A549 (cell line): Measurements from ENCODE around the gene ROBO1.

ENCODE experiments used
- CTCF ChIP-seq: fragments of >200 bp; sonication (Bioruptor Twin); formaldehyde crosslinking; IDR thresholded peaks from 3 replicates; pipeline ENCODE4 v1.5.1; 2016
- EP300 ChIP-seq, 2 experiments: fragments of >200 bp; sonication (Bioruptor Twin); formaldehyde crosslinking; IDR thresholded peaks; 2 replicates in 1 of 2; 3 replicates in 1 of 2; pipeline ENCODE4 v1.6.1; 2016 to 2017
- MYC ChIP-seq: IDR thresholded peaks from 2 replicates; pipeline ENCODE4 v1.6.1; 2012; ENCODE audit warnings: mild to moderate bottlenecking, inconsistent platforms, low read length, improper control_type of control experiment, borderline replicate concordance
- NR3C1 ChIP-seq: fragments of >200 bp; sonication (Bioruptor Twin); formaldehyde crosslinking; IDR thresholded peaks from 3 replicates; pipeline ENCODE4 v1.6.1; 2017
- REST ChIP-seq: fragments of 200-600 bp; sonication (generic); IDR thresholded peaks from 2 replicates; pipeline ENCODE4 v1.6.1; 2016; ENCODE audit warnings: antibody characterized with exemption, mild to moderate bottlenecking, moderate library complexity
- ZSCAN20 ChIP-seq: fragments of 250-450 bp; sonication (Bioruptor Pico); IDR thresholded peaks from 2 replicates; pipeline ENCODE4 v1.8.0; 2022; ENCODE audit warnings: mild to moderate bottlenecking, moderate library complexity

- no peak for TF ChIP-seq ZSCAN20 (CRISPR knock-in tag)
- TF ChIP-seq EP300 (IDR thresholded peaks at IDR 0.05) = peak in 1 of 2 experiments; percentile 65; a peak in 1 of 5 replicates
- no peak for TF ChIP-seq MYC
- TF ChIP-seq REST = no peak
- TF ChIP-seq NR3C1 = no peak
- TF ChIP-seq CTCF = no peak
Measured at GRCh38 chr3:78736863-78737262, 1030.9 kb downstream of the ROBO1 start.
